Bronchial epithelial cell (primary cell): ENCODE measurements around the gene PTP4A2. TPM values are rescaled to one million over a fixed set of nuclear protein-coding genes. Genes with fewer than 3 reads are reported as not detected.

Source experiments
- DNase-seq: peaks from one replicate; pipeline ENCODE4 v3.0.0-alpha.2; 2010; ENCODE audit warnings: low read depth
- FAIRE-seq: peaks from 2 replicates; lab custom pipeline; 2011; peaks lifted over from hg19 to GRCh38; lab: Jason Lieb, UNC
- H3K27me3 ChIP-seq: 2 replicates; pipeline ENCODE4 v1.5.1; 2011; ENCODE audit warnings: low read length; ENCODE audit not compliant: control insufficient read depth, insufficient read depth
- H3K36me3 ChIP-seq: 2 replicates; pipeline ENCODE4 v1.5.1; 2011; ENCODE audit warnings: low read length; ENCODE audit not compliant: control insufficient read depth, insufficient read depth
- H3K4me3 ChIP-seq: 2 replicates; pipeline ENCODE4 v1.5.1; 2011; ENCODE audit warnings: mild to moderate bottlenecking, low read depth, low read length, control low read depth
- CTCF ChIP-seq: IDR thresholded peaks from 2 replicates; pipeline ENCODE4 v1.5.1; 2011; ENCODE audit warnings: mild to moderate bottlenecking, moderate library complexity, low read length, control low read depth, inconsistent platforms; ENCODE audit not compliant: insufficient read depth, severe bottlenecking
- total RNA-seq: library from RNA; depleted of rRNA; stranded (reverse); fragments of >200 nt; gene quantifications from 2 replicates; pipeline ENCODE4 v1.2.1, GENCODE V29; 2014

The PTP4A2 gene
- total RNA-seq, 1 donor from 2014 or later, result 221 TPM

GRCh38 chr1:31868862-31869261, 69.3 kb downstream of the PTP4A2 start:
- no peak for DNase-seq
- no peak for TF ChIP-seq CTCF
- FAIRE-seq, result no peak

GRCh38 chr1:31867546-31867945, 70.6 kb downstream of the PTP4A2 start:
- DNase-seq (no peak), FAIRE-seq (no peak)

More at GRCh38 chr1:31868862-31869261, 69.3 kb downstream of the PTP4A2 start:
- Histone ChIP-seq H3K4me3 (no peak overlapping the region), H3K36me3 (no peaks in the 10 kb centered on the region), H3K27me3 (no peaks in the 10 kb centered on the region)

GRCh38 chr1:31866450-31867032, 71.6 kb downstream of the PTP4A2 start:
- no peak for TF ChIP-seq CTCF
- H3K36me3 ChIP-seq, result no peaks in the 10 kb centered on the region

More at GRCh38 chr1:31867546-31867945, 70.6 kb downstream of the PTP4A2 start:
- TF ChIP-seq CTCF, result no peak
- H3K4me3 ChIP-seq, result no peak overlapping the region
- H3K36me3 ChIP-seq, result no peaks in the 10 kb centered on the region
- no peaks in the 10 kb centered on the region for H3K27me3 ChIP-seq

GRCh38 chr1:31865728-31866449, 72.3 kb downstream of the PTP4A2 start:
- FAIRE-seq (no peak), DNase-seq (no peak)
- Histone ChIP-seq H3K36me3 (no peaks in the 10 kb centered on the region), H3K4me3 (no peak overlapping the region), H3K27me3 (no peaks in the 10 kb centered on the region)
- no peak for TF ChIP-seq CTCF

More at GRCh38 chr1:31866450-31867032, 71.6 kb downstream of the PTP4A2 start:
- Histone ChIP-seq H3K27me3 (no peaks in the 10 kb centered on the region), H3K4me3 (no peak overlapping the region)
- DNase-seq (no peak), FAIRE-seq (no peak)

- FAIRE-seq (no peak), DNase-seq (no peak)
- TF ChIP-seq CTCF, result no peak
- Histone ChIP-seq H3K36me3 (no peaks in the 10 kb centered on the region), H3K27me3 (no peaks in the 10 kb centered on the region), H3K4me3 (no peak overlapping the region)
Observed at GRCh38 chr1:31862071-31862470, 76.1 kb downstream of the PTP4A2 start.
